CD4-positive, alpha-beta T cell (primary cell): ENCODE measurements around the gene HIRIP3. TPM values are rescaled to one million over a fixed set of nuclear protein-coding genes. Genes with fewer than 3 reads are reported as not detected.
A peak's percentile ranks its signal among the peaks of the same experiment; 100 is the strongest.
"Not testable (repeated sequence)": the region's sequence is repeated elsewhere in the genome, so short reads cannot be mapped to it uniquely, and the experiment has no call there.

Experiments
- ATAC-seq: fragments of 200-7000 bp; cut with Tn5 transposase; one replicate; pipeline ENCODE4 v1.10.0; 2022; ENCODE audit warnings: mild to moderate bottlenecking; ENCODE audit not compliant: poor library complexity
- CTCF ChIA-PET: fragments of 350-600 bp; sonication (Branson Sonifier 250); formaldehyde crosslinking; loops from one replicate; lab custom pipeline; 2021; ENCODE audit warnings: antibody characterized with exemption, inconsistent platforms; lab: Charles Lee
- POLR2A ChIA-PET: fragments of 350-600 bp; sonication (Branson Sonifier 250); formaldehyde crosslinking; loops from one replicate; lab custom pipeline; 2021; ENCODE audit warnings: antibody characterized with exemption, inconsistent platforms; lab: Charles Lee
- DNase-seq, 14 experiments: peaks; one replicate each; pipeline ENCODE4 v3.0.0-alpha.2; 2013 to 2020; ENCODE audit warnings: mixed read lengths in 2 of 14
- H3K27ac ChIP-seq, 2 donors: one replicate each; pipeline versions ENCODE4 v1.5.1 to v1.7.0; 2013; ENCODE audit warnings: low read length in 2 of 2, low read depth in 1 of 2, mild to moderate bottlenecking in 1 of 2
- H3K27me3 ChIP-seq, 2 experiments: 1 replicate in 1 of 2; 2 replicates in 1 of 2; pipeline versions ENCODE4 v1.6.1 to v1.7.0; 2013; ENCODE audit warnings: low read length in 2 of 2, control low read depth in 1 of 2, mild to moderate bottlenecking in 1 of 2, moderate library complexity in 1 of 2; ENCODE audit not compliant: insufficient read depth in 2 of 2, control insufficient read depth in 1 of 2
- H3K36me3 ChIP-seq: one replicate; pipeline ENCODE4 v1.6.1; 2013; ENCODE audit warnings: low read length, control low read depth; ENCODE audit not compliant: insufficient read depth
- H3K4me1 ChIP-seq: one replicate; pipeline ENCODE4 v1.6.1; 2013; ENCODE audit warnings: low read length, control low read depth; ENCODE audit not compliant: insufficient read depth
- H3K4me3 ChIP-seq: one replicate; pipeline ENCODE4 v1.5.1; 2013; ENCODE audit warnings: mild to moderate bottlenecking, low read length, moderate library complexity
- H3K9me3 ChIP-seq, 2 experiments: 1 replicate in 1 of 2; 2 replicates in 1 of 2; pipeline versions ENCODE4 v1.6.1 to v1.7.0; 2013; ENCODE audit warnings: low read length in 2 of 2, mild to moderate bottlenecking in 2 of 2, control low read depth in 1 of 2, moderate library complexity in 1 of 2; ENCODE audit not compliant: control insufficient read depth in 1 of 2, insufficient read depth in 1 of 2
- H3K27ac Mint-ChIP-seq: one replicate; pipeline ENCODE4 v1.8.0; 2020; ENCODE audit warnings: mixed read lengths
- H3K27me3 Mint-ChIP-seq: one replicate; pipeline ENCODE4 v1.8.0; 2021; ENCODE audit warnings: mixed read lengths
- H3K36me3 Mint-ChIP-seq: one replicate; pipeline ENCODE4 v1.8.0; 2021; ENCODE audit warnings: low read depth, mixed read lengths
- H3K4me1 Mint-ChIP-seq: one replicate; pipeline ENCODE4 v1.8.0; 2021; ENCODE audit warnings: low read depth, mixed read lengths
- H3K4me3 Mint-ChIP-seq: one replicate; pipeline ENCODE4 v1.8.0; 2020; ENCODE audit warnings: mild to moderate bottlenecking, mixed read lengths
- H3K9me3 Mint-ChIP-seq: one replicate; pipeline ENCODE4 v1.8.0; 2020; ENCODE audit warnings: mixed read lengths
- CTCF ChIP-seq: fragments of 200-600 bp; IDR thresholded peaks from one replicate; pipeline ENCODE4 v1.8.0; 2022; ENCODE audit warnings: antibody characterized with exemption, mild to moderate bottlenecking
- intact Hi-C, 2 experiments: fragments of 100-400 bp; cut with DNase I in 1 of 2; cut with micrococcal nuclease in 1 of 2; formaldehyde crosslinking; loops; one replicate each; pipeline versions ENCODE4 v1.15.1 to v1.9.0; 2023 to 2025; cut with DNase I, micrococcal nuclease
- total RNA-seq, 174 experiments: library from RNA in 2 of 174; stranded (reverse) in 2 of 174; gene quantifications; one replicate each; pipeline ENCODE4 v1.2.3 and lab custom pipeline; 2021 to 2026

Gene HIRIP3
- total RNA-seq, 2 experiments from 2014 or later: 8.5 to 11.8 TPM

GRCh38 chr16:30017277-30017656 lies 21.9 kb upstream of the HIRIP3 start:
- POLR2A ChIA-PET: no interaction called here
- peaks cover 0 to under 1% of the 10 kb centered on the region in 2 experiments for H3K9me3 ChIP-seq
- no peak overlapping the region for H3K4me3 ChIP-seq
- intact Hi-C loops: no loop called here
- no peak overlapping the region for H3K4me3 Mint-ChIP-seq
- H3K27me3 ChIP-seq: peaks cover 0 to under 1% of the 10 kb centered on the region in 2 experiments
- no peaks in the 10 kb centered on the region for H3K36me3 Mint-ChIP-seq
- no peak overlapping the region for H3K27ac Mint-ChIP-seq
- CTCF ChIA-PET: interaction anchor here (1.1 kb wide), 1 partner anchor 15 kb away, joined by 5 read pairs; no protein-coding TSS in a partner anchor
- no peaks in the 10 kb centered on the region for H3K9me3 Mint-ChIP-seq
- no peaks in the 10 kb centered on the region for H3K36me3 ChIP-seq
- no peak for DNase-seq
- peaks cover 4% of the 10 kb centered on the region for H3K27me3 Mint-ChIP-seq
- no peak overlapping the region for H3K27ac ChIP-seq
- peaks cover 13% of the 10 kb centered on the region for H3K4me1 ChIP-seq
- no peak for ATAC-seq
- no peak for TF ChIP-seq CTCF
- peaks cover 12% of the 10 kb centered on the region for H3K4me1 Mint-ChIP-seq

GRCh38 chr16:30016555-30017276 lies 21.3 kb upstream of the HIRIP3 start:
- Histone ChIP-seq H3K9me3 (peaks cover 0 to 6% of the 10 kb centered on the region in 2 experiments), H3K27ac (no peak overlapping the region), H3K36me3 (no peaks in the 10 kb centered on the region), H3K4me3 (no peak overlapping the region), H3K27me3 (peaks cover 5 to 6% of the 10 kb centered on the region in 2 experiments), H3K4me1 (peaks cover 15% of the 10 kb centered on the region)
- intact Hi-C loops: no loop called here
- TF ChIP-seq CTCF: no peak
- H3K4me1 Mint-ChIP-seq: peaks cover 16% of the 10 kb centered on the region
- DNase-seq (no peak), ATAC-seq (no peak)
- ChIA-PET POLR2A (no interaction called here), CTCF (interaction anchor here (1.1 kb wide), 1 partner anchor 15 kb away, joined by 5 read pairs; no protein-coding TSS in a partner anchor)
- H3K4me3 Mint-ChIP-seq: no peak overlapping the region
- peaks cover 10% of the 10 kb centered on the region for H3K27me3 Mint-ChIP-seq
- H3K36me3 Mint-ChIP-seq: no peaks in the 10 kb centered on the region
- H3K9me3 Mint-ChIP-seq: no peaks in the 10 kb centered on the region
- no peak overlapping the region for H3K27ac Mint-ChIP-seq

- H3K9me3 ChIP-seq, H3K4me3 Mint-ChIP-seq, H3K27ac ChIP-seq, intact Hi-C loops, DNase-seq, H3K36me3 Mint-ChIP-seq, ATAC-seq, H3K4me1 Mint-ChIP-seq, H3K4me3 ChIP-seq, POLR2A ChIA-PET, H3K9me3 Mint-ChIP-seq, H3K27ac Mint-ChIP-seq, H3K36me3 ChIP-seq: not testable (repeated sequence)
- Histone ChIP-seq H3K27me3 (peaks cover 10 to 12% of the 10 kb centered on the region in 2 experiments), H3K4me1 (peaks cover 11% of the 10 kb centered on the region)
- peaks cover 13% of the 10 kb centered on the region for H3K27me3 Mint-ChIP-seq
- CTCF ChIA-PET: interaction anchor here (1.1 kb wide), 1 partner anchor 10 kb away, joined by 3 read pairs; no protein-coding TSS in a partner anchor
These were observed 20.0 kb upstream of the HIRIP3 start for GRCh38 chr16:30015450-30015849.

GRCh38 chr16:30012598-30012997 lies 17.2 kb upstream of the HIRIP3 start:
- H3K4me3 ChIP-seq, H3K9me3 Mint-ChIP-seq, H3K27ac ChIP-seq, ATAC-seq, POLR2A ChIA-PET, intact Hi-C loops, H3K36me3 ChIP-seq, H3K36me3 Mint-ChIP-seq, DNase-seq, H3K27ac Mint-ChIP-seq: not testable (repeated sequence)
- peaks cover 26% of the 10 kb centered on the region for H3K27me3 Mint-ChIP-seq
- Histone ChIP-seq H3K27me3 (peaks cover 17 to 20% of the 10 kb centered on the region in 2 experiments), H3K9me3 (peaks cover 0 to 17% of the 10 kb centered on the region in 2 experiments), H3K4me1 (peaks cover 19% of the 10 kb centered on the region)
- CTCF ChIA-PET: interaction anchor here (1.4 kb wide), 1 partner anchor 205 kb away, joined by 3 read pairs; no protein-coding TSS in a partner anchor
- peaks cover 11% of the 10 kb centered on the region for H3K4me1 Mint-ChIP-seq
- peak overlapping the region; percentile 58 for H3K4me3 Mint-ChIP-seq
